Endothelial cell of umbilical vein (primary cell): ENCODE results near the gene SLC25A21.

Source experiments
- EZH2 ChIP-seq: IDR thresholded peaks from 2 replicates; pipeline ENCODE4 v1.6.1; 2012; ENCODE audit warnings: borderline replicate concordance, low read depth, mild to moderate bottlenecking, moderate library complexity, low read length, inconsistent platforms; ENCODE audit not compliant: severe bottlenecking
- FOS ChIP-seq: IDR thresholded peaks from 2 replicates; pipeline ENCODE4 v1.6.1; 2011; ENCODE audit warnings: mild to moderate bottlenecking, low read length, moderate library complexity, borderline replicate concordance; ENCODE audit not compliant: insufficient read depth
- TF ChIP-seq, protein P1 (sequence below), 2 donors: IDR thresholded peaks; 1 replicate in 1 of 2; 2 replicates in 1 of 2; pipeline ENCODE4 v1.5.1; 2011; ENCODE audit warnings: low read length in 2 of 2, mild to moderate bottlenecking in 2 of 2, moderate library complexity in 2 of 2, control low read depth in 1 of 2, inconsistent platforms in 1 of 2, low read depth in 1 of 2; ENCODE audit not compliant: insufficient read depth in 1 of 2; ENCODE audit errors: extremely low read depth in 1 of 2

DNA sequence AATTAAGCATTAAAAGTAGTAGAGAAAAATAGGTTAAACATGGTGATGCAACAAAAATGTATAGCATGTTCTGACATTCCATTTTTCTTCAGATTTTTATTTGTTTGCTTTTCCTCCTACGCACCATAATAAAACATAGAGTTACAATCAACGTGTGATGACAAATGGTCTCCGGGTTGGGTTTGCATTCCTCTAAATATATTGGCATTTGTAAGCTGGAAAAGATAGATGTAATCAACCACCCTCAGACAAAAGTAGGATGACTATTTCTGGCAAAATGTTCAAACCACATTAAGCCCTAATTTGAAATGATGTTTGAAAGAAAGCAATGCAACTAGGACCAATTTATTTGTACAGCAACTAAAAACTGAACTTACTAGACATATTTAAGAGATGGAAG is 58.4 kb downstream of the SLC25A21 start:
- TF ChIP-seq, protein P1, sequence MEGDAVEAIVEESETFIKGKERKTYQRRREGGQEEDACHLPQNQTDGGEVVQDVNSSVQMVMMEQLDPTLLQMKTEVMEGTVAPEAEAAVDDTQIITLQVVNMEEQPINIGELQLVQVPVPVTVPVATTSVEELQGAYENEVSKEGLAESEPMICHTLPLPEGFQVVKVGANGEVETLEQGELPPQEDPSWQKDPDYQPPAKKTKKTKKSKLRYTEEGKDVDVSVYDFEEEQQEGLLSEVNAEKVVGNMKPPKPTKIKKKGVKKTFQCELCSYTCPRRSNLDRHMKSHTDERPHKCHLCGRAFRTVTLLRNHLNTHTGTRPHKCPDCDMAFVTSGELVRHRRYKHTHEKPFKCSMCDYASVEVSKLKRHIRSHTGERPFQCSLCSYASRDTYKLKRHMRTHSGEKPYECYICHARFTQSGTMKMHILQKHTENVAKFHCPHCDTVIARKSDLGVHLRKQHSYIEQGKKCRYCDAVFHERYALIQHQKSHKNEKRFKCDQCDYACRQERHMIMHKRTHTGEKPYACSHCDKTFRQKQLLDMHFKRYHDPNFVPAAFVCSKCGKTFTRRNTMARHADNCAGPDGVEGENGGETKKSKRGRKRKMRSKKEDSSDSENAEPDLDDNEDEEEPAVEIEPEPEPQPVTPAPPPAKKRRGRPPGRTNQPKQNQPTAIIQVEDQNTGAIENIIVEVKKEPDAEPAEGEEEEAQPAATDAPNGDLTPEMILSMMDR (IDR thresholded peaks at IDR 0.05; ENCODE audit: extremely low read depth in 1 of 2, insufficient read depth in 1 of 2, low read depth in 1 of 2, low read length in 2 of 2) = no peak
- TF ChIP-seq EZH2 = no peak
- no peak for TF ChIP-seq FOS
